DMS79 (cell line): ENCODE data around the gene SH2D1B.

Source experiments
- DNase-seq: peaks from one replicate; lab custom pipeline; 2025; lab: John Stamatoyannopoulos, UW

Gene SH2D1B

DNA sequence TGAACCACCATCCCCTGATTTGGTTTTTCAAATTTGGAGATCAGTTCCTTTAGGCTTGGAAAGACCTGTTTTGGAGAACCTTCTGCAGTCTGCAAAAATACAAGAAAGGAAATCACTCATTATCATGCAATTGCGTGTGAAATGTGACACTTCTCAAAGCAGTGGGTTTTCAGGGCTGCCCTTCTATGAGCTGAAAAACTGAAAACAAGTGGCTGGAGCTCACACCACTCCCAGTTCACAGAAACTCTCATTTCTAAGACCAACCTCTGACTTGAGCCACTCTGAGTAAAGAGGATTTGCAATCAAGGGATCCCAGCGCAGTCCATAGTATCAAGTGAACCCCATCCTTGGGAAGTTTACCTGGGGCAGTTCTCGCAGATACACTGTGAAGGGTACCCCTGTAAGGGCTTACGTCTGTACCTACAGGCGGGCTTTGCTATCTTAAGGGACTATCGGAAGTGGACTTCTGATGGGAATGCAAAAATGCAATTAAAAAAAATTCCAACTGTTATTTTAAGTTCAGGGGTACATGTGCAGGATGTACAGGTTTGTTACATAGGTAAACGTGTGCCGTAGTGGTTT is 12.8 kb downstream of the SH2D1B start:
- DNase-seq: no peak

DNA sequence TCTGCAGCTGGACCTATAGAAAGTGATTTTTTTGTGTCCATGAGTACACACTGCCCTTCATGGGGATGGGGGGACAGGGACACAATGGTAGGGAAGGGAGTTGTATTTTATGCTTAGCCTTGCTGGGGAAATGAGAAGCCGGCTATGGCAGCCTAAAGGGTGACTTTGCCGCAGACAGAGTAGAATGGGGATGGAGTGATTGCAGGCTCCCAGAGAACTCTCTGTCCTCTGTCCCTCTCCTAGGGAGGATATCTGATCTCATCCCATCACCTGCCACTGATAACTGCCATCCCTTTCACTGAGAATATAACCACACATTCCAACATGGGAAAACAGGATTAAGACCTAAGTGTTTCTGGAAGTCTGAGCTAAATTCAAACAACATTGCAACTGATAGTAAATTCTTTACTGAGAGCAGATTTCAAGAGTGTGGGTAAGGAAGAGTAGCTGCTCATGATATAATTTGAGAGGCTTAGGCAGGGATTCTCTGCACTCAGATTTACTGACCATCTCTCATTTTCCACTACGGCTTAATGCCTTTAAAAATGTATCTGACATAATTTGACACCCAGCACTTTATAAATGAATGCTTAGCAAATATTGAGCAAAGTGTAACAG is 13.9 kb downstream of the SH2D1B start:
- no peak for DNase-seq

DNA sequence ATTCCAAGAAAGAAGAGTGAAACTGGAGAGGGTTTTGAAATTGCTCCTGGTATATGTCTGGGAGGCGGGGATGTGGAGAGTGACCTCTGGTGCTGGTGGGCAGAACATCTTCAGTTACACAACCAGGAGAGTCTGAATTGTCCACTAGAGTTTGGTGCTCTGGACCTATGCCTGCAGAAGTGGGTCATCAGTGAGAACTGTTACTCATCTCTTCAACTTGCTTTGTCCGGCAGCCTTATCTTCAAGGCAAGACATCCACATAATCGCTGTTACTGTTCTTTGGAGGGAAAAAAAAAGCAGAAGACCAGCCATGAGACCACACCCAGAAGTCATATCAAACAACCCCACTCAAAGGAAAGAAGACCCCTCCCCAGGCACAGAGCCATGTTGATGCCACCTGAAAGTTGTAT is 14.9 kb downstream of the SH2D1B start:
- DNase-seq: no peak

DNA sequence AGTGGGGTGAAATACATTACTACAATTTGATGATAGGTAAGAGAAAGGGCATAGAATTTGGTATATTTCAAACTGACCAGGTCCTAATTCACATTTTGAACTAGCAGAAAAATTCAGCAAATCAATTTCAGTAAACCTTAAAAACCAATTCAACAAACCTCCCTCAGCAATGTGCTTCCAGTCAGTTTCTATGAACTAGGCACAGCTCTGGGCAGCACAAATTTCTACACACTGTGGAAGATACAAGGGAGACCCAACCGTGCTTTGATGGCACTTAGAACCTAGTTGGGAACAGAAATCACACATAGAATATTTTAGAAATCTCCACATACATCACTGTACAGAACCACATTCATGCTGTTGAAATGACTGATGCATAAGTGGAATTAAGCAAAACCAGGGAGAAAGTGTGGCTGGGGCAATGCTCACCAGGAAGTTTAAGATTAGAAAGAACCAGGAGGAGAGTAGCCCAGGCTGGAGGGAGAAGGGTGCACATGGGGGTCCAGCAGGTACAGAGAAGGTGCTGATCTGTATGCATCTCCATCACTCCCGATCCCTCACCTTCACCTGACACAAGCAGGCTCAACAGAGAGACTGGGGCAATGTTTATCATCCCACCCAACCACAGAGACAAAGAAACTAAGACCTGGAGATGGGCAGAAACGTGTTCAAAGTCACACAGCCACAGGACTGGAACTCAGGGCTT is 15.6 kb downstream of the SH2D1B start:
- no peak for DNase-seq

DNA sequence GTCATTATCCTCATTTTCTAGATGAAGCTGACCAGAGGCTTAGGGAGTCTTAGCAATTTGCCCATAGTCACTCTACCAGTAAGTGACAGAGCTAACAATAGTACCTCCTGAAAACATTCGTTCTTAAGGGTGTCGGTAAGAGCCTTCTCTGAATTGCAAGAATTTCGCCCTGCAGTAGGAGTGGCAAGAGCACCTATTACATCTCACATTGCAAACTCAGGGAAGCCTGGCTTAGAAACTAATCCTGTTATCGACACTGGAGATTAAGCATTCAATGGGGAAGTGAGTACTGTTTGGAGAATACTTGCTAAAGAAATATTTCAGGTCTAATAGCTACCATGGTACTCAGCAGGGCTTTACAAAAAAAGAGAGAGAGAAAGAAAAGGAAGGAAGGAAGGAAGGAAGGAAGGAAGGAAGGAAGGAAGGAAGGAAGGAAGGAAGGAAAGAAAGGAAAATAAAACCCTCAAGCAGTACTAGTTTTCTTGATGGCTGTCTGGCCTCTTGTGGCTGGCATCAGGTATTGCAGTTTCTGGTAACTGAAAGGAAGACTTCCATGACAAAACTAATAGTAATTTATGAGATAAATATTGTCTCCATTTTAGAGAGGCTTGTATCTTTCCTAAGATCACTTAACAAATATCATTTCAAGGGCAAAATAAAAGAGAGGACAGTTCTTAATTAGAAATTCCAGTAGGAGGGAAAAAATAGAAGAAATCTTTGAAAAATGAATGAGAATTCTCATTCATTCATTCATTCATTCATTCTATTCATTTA is 20.0 kb downstream of the SH2D1B start:
- peak; percentile 26 for DNase-seq

DNA sequence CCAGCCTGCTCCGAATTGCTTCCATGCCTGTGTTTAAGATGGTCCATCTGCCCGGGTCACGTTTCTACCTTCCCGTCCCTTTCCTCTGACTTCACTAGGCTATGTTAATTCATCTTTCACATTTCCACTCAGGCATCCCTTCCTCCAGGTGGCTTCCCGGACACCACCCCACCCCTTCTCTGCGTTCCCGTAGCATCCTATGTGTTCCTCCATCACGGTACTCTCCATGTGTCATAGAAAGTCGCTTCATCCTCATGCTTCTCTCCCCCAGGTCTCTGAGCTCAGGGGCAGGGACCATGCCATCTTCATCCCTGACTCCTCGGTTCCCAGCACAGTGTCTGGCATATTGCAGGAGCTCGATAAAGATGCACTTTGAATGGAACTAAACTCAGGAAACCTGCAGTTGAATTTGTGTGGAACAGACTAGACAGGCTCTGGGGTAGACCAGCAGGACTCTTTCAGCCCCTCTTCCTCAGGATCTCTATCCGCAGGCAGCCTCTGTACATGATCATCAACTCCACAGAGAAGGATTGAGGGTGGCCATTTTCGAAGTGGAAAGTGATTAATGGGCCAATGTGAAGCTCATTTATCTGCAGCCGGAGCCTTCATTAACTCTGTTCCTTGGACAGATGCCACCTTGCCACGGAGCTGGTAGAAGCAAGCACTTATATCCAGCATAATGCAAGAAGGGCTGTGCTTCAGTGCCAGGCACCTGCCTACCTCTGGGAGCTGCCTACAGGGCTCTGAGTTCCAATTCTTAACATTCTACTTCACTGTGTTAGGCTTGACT is 21.3 kb downstream of the SH2D1B start:
- DNase-seq: no peak

DNA sequence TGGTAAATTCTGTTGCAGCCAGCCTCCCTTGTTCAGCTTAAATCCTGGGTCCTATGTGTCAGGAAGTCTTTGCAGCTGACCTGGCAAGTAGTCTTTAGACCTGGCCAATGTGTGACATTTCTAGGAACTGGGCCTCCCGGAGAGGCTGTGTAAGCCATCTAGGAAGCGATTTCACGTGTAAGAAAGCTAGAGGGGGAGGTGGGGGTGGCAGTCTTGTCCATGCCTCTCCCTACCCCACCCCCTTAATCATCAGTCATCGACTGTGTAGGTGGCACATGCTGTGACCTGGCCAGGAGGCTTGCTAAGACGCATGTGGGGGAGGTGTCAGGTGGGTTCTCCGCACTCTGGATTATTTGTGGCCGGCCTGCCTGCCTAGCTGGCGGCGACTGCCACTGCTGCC is 22.0 kb downstream of the SH2D1B start:
- no peak for DNase-seq

DNA sequence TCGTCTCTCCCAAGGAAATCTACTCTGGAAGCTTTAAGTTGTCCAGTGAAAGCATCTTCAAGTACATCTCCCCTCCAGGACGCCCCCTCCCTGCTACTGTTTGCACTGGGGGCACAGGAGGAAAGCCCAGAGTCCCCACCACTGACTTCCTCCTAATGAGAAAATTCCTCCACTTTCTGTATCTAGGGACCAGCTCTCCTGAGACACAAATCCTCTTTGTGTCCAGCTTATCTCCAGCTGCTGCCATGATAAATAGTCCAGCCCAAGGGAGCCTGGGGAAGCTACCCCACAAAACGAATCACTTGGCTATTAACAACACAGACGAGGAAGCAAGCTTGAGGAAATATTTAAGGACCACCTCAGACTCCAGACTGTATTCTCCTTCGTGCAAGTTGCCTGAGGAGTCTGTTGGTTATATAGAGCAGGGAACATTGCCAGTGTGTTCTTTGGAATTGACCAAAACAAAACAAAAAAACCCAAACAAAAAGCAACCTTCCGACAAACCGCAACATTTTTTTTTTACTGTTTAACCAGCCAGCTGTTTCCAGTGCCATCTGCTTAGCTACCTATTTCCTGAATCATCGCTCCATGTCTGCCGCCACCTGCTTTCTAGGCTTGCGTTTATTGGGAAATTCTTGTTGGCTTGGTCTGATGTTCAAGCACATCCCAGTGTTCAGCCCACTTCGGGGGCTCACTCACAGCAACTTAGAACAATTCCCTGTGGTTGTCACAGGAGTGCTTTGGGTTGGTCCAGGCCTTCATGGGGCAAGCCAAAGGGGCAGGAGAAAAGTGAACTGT is 22.7 kb downstream of the SH2D1B start:
- no peak for DNase-seq

DNA sequence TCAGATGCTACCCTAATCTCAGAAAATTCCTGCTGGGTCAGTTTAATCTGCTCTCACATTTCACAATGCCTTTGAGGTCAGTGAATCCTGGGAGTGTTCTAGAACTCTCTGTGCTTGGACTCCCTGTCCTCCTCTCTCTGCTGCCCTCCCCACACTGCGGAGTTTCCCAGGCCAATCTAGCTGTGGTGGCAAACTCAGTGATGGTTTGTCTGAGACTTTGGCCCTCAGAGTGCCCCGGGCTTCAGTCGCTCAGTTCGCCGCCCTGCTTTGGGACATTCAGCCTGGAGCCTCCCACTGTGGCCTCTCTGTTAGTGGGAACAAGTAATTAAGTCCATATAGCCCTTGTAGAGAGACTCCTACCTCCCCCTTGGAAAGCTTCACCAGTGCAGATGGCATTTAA is 23.3 kb downstream of the SH2D1B start:
- DNase-seq: no peak

DNA sequence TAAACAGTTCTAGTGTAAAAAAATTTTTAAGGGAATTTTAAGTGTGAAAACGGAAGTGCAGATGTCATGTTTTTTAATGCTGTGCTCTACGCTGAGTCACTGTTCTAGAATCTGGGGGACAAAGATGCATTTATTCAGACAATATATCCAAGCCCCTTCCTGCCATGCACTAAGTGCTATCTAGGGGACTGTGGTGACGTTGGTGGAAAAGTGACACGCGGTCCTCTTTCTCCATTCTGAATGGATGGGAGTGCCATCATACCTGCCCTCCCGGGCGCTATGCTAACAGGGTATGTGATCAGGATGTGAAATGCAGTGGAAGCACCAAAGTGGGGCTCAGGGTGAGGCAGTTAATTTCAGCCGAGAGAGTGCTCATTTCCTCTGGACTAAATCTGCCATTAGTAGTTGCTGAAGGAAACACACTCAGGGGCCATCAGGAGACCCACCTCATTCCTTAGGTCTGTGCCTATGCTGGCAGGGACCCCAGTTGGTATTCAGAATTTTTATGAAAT is 23.8 kb downstream of the SH2D1B start:
- DNase-seq: no peak

DNA sequence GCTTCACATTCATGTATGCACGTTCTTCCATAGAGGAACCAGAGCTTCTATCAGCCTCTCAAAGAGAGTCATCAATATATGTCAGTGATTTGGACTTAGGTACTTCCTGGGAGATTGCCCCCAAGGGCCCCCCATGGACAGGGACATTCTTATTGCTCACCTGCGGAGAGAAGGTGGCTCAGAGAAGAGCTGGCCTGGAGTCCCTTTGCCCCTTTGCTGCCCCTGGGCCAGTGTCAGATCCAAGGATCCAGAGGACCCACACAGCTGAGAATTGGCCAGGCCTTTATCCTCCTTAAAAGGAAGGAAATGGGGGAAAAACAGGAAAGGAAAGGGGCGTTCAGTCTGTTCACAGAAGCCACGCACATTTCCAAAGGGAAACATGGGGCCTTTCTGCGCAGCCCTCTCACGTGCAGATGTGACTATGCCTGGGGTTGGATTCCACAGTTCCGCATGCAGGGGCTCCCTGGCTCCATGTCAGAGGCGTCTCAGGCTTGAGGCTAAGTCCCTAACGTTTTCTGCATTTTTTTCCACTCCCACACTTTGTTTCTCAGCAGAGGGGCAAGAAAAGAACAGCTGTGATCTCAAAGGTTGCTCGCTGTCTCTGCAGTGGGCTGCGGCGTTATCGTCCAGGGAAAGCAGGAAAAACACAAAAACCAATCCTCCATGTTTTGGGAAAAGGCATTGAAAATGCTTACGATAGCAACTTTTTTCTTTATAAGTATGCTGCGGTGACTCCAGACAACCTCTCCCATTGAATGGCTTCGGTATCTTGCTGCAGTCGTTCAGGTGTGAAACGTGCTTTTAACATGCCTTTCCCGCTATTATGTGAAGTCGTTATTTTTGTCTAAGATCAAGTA is 24.5 kb downstream of the SH2D1B start:
- DNase-seq: no peak

DNA sequence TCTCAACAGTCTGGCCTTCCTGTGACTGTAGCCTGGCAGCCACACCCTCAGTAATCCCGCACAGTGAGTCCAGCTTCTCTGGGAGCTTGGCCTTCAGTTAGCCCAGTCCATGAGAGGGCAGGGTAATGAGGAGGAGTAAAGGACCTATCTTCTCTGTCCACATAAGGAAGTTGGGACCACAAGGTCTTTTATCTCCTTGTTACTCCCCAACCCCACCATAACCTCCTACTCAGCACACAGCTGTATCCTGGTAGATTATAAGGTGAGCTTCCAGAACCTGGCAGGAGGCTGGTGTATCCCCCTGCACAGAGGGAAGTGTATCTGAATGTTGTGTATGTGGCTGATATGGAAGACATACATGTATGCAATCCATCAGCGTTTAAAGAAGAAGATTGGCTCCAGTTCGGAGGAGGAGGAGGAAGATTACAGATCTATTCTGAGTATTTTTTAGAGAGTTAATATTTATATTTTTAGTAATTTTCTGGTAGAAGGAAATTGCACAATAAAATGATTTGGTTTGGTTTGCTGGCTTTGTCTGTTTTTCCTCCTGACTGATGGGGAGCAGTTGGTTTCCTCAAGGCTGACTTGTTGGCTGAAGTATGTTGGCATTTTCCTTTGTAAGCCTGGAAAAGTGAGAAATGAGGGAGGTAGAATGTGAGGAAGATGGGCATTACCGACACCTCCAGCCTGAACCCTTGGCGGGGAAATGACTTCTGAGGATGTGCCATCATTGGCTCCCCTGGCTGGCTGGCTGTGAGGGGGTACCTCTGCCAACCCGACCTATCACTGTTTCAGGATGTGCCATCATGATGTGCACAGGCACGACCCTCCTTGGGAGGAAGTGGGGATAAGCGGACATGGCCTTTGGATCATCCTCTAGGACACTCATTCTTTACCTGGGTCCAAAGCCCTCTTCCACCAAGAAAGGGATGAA is 25.4 kb downstream of the SH2D1B start:
- no peak for DNase-seq

DNA sequence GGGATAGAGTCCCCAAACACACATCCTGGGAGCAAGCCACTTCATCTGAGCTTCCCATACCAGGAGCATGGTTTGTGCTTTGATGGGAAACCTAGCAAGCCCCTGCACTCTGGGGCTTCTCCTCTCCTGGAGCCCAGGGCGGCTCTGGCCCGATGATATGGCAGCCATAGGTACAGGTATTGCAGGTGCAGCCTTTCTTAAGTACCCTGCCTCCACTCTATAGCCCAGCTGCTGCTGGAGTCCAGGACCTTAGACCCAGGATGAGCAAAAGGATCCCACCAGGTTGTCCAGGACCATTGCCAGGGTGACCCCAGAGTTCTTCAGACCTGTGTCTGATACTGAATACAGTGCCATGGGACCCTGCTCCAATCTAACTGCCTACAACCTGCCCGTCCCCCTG is 26.2 kb downstream of the SH2D1B start:
- DNase-seq: no peak

DNA sequence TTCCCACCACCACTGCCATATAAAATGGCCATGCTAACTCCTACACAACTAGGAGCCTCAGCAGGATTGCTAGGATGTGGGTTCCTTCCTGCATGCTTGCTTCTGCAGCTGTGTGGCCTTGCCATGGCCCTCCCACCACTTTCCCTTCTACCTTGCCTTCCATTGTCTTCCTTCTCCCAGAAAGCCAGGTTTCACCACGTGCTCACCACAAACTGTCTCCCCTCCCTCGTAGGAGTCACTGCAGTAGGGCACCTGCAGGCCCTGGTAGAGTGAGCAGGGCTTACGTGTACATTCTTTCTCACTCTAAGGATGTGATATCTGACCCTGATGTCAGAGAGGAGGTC is 26.7 kb downstream of the SH2D1B start:
- DNase-seq: no peak

DNA sequence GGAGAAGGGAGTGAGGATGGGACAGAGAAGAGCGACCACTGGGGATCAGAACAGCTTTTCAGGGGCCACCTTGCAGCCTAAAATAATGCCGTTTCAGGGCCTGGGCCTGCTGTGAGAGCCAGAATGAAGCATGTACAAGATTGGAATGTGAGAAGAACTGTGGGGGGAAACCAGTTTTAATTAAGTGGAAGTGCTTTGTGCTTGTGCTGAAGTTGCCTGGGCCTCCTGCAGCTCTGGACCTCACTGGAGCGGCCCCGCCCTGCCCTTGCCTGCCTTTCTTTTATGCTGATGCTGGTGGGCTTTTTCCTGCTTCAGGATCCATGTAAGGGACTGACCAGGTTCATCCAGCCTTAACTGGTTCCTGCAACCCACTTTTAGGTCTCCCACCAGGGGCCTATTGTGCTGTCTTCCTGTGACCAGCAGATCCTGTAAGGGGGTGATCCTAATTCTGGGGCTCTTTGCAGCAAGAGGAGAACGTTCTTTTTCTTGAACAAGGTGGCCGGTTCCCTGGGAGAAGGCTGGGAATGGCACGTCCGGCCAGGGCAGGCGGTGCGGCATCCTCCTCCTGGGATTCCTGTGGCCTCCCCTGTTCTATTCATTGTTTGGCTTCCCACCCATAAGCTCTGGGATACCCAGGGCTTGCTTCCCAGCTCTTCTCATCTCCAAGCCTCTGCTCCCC is 27.2 kb downstream of the SH2D1B start:
- no peak for DNase-seq

DNA sequence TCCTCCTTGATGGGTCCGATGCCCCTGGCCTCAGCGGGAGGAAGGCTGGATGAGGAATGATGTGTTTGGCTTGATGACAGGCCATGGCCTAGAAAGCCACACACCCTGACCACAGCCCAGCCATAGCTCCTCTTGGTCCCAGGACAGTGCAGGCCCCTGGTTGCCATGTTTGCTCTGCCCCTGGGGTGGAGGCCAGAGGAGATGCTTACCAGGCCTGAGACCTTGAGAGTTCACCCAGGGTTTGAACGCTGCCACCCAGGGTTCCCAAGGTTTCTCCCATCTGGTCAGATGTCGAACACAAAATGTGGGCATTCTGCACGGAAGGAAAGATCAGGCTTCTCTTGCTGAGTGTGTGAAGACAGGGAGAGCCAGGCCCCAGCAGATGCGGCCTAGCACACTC is 27.8 kb downstream of the SH2D1B start:
- no peak for DNase-seq

DNA sequence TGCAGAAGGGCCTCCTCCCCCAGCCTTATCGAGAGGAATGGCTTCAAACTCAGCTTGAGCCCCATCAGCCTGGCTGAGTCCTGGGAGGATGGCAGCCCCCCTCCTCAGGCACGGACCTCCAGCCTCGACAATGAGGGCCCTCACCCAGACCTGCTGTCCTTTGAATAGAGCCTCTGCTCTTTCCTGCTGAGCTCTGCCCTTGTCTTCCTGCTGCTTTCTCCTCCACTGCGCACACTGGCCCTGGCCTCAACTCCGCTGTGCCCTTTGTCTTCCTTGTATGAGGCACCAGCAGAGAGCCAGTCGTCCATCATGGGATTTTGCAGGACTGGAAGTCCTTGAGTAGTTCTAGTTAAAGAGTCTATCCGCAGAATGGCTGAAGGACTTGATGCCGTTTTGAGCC is 28.4 kb downstream of the SH2D1B start:
- no peak for DNase-seq

DNA sequence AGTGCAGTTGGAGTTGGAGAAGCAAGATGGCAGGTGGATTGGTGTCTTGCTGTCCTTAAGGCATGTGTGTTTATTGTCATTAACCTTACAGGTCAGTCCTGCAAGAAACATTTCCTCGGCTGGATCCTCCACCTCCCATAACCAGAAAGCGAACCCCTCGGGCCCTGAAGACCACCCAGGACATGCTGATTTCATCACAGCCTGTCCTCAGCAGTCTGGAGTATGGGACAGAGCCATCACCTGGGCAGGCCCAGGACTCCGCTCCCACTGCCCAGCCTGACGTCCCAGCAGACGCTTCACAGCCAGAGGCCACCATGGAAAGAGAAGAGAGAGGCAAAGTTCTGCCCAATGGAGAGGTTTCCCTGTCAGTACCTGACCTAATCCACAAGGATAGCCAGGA is 28.8 kb downstream of the SH2D1B start:
- DNase-seq: no peak
